Progenitor cell of endocrine pancreas (in vitro differentiated cells): ENCODE results near the gene FMN1. TPM values are rescaled to one million over a fixed set of nuclear protein-coding genes. Genes with fewer than 3 reads are reported as not detected.

ENCODE experiments used
- DNase-seq: peaks from one replicate; pipeline ENCODE4 v3.0.0; 2021; ENCODE audit warnings: low spot score; ENCODE audit not compliant: unreplicated experiment
- H3K27ac Mint-ChIP-seq: 2 replicates; pipeline ENCODE4 v1.8.0; 2021; ENCODE audit warnings: mild to moderate bottlenecking, moderate library complexity, mixed read lengths
- H3K27me3 Mint-ChIP-seq: 2 replicates; pipeline ENCODE4 v1.8.0; 2021; ENCODE audit warnings: mixed read lengths
- H3K36me3 Mint-ChIP-seq: 2 replicates; pipeline ENCODE4 v1.8.0; 2022; ENCODE audit warnings: mixed read lengths; ENCODE audit not compliant: insufficient read depth
- H3K4me1 Mint-ChIP-seq: 2 replicates; pipeline ENCODE4 v1.8.0; 2021; ENCODE audit warnings: low read depth, mixed read lengths
- H3K4me3 Mint-ChIP-seq: 2 replicates; pipeline ENCODE4 v1.8.0; 2021; ENCODE audit warnings: low read depth, mild to moderate bottlenecking, moderate library complexity, mixed read lengths
- H3K9me3 Mint-ChIP-seq: 2 replicates; pipeline ENCODE4 v1.8.0; 2021; ENCODE audit warnings: low read depth, mixed read lengths
- CTCF ChIP-seq: fragments of 200-600 bp; sonication (generic); IDR thresholded peaks from one replicate; pipeline ENCODE4 v1.5.0; 2021; ENCODE audit warnings: antibody characterized with exemption, mild to moderate bottlenecking; ENCODE audit not compliant: unreplicated experiment
- total RNA-seq: library from RNA; stranded (reverse); gene quantifications from 2 replicates; pipeline ENCODE4 v1.2.1, GENCODE V29; 2021

Gene FMN1
- total RNA-seq, 1 donor from 2014 or later = 0.41 TPM

DNA sequence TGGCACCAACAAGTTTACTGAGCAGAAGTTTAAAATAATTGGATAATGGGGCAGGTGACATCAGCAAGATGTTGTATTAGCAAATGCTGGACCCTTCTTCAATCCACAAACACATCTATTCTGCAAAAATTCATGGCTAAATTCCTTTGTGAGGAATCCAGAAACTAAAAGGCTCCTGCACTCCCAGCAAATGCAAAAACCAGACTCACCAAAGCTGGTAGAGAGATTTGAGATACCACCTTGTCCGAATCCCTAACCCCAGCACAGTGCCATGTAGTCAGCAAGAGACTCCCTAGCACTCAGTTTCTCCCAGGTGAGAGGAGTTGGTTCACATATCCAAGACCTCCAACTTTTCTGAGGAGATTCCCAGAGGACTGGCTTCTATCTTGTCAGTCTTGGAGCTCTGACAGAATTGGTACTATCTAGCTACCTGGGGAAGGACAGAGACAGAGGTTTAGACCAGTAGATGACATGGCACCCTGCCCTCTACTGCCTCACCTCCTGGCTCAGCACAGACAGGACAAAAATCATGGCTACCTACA lies 454.9 kb downstream of the FMN1 start:
- H3K36me3 Mint-ChIP-seq = no peaks in the 10 kb centered on the region
- peaks cover 22% of the 10 kb centered on the region for H3K9me3 Mint-ChIP-seq
- no peak overlapping the region for H3K27ac Mint-ChIP-seq
- H3K4me1 Mint-ChIP-seq = no peaks in the 10 kb centered on the region
- H3K4me3 Mint-ChIP-seq = no peak overlapping the region
- peaks cover 2% of the 10 kb centered on the region for H3K27me3 Mint-ChIP-seq
- no peak for DNase-seq
- no peak for TF ChIP-seq CTCF

DNA sequence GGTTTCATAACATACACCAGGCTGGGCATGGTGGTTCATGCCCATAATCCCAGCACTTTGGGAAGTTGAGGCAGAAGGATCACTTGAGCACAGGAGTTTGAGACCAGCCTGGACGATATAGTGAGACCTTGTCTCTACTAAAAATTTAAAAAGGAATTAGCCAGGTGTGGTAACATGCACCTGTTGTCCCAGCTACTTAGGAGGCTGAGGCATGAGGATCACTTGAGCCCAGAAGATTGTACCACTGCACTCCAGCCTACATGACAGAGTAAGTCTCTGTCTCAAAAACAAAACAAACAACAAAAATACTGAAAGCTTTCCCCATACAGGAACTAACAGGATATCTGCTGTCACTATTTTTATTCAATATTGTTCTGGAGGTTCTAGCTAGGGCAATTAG lies 455.8 kb downstream of the FMN1 start:
- H3K27me3 Mint-ChIP-seq = peaks cover 5% of the 10 kb centered on the region
- H3K36me3 Mint-ChIP-seq = no peaks in the 10 kb centered on the region
- DNase-seq = no peak
- H3K27ac Mint-ChIP-seq = no peak overlapping the region
- no peaks in the 10 kb centered on the region for H3K4me1 Mint-ChIP-seq
- peaks cover 22% of the 10 kb centered on the region for H3K9me3 Mint-ChIP-seq
- H3K4me3 Mint-ChIP-seq = no peak overlapping the region
- no peak for TF ChIP-seq CTCF

DNA sequence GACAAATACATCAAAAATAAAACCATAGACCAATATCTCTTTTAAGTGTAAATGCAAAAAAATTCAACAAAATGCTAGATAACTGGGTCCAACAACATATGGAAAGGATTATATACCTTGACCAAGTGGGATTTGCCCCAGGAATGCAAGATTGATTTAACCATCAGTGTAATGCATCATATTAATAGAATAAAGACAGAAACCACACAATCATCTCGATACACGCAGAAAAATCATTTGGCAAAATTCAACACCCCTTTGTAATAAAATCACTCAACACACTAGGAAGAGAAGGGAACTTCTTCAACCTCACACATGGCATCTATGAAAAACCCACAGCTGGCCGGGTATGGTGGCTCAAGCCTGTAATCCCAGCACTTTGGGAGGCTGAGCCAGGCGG lies 457.2 kb downstream of the FMN1 start:
- no peaks in the 10 kb centered on the region for H3K4me1 Mint-ChIP-seq
- no peaks in the 10 kb centered on the region for H3K36me3 Mint-ChIP-seq
- peaks cover 13% of the 10 kb centered on the region for H3K27me3 Mint-ChIP-seq
- H3K9me3 Mint-ChIP-seq = peaks cover 15% of the 10 kb centered on the region
- no peak overlapping the region for H3K4me3 Mint-ChIP-seq
- H3K27ac Mint-ChIP-seq = no peak overlapping the region
- DNase-seq = no peak
- TF ChIP-seq CTCF = no peak

DNA sequence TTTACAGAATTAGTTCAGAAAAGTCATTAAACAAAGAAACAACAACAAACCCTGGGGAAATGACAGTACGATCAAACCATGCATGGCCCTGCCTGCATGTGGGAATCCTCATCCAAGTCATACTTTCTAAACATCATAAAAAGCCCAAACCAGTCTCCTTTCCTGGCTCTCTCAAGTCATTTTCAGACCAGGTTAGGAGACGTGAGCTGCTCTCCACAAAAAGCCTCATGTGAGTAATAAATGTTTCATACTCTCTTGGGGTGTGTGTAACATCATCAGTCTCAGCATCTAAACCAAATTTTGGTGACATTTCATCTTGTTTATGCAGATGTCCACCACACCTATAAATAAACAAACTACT lies 457.8 kb downstream of the FMN1 start:
- no peaks in the 10 kb centered on the region for H3K36me3 Mint-ChIP-seq
- H3K27me3 Mint-ChIP-seq = peaks cover 19% of the 10 kb centered on the region
- TF ChIP-seq CTCF = no peak
- no peak overlapping the region for H3K4me3 Mint-ChIP-seq
- H3K9me3 Mint-ChIP-seq = peaks cover 11% of the 10 kb centered on the region
- no peak for DNase-seq
- no peak overlapping the region for H3K27ac Mint-ChIP-seq
- H3K4me1 Mint-ChIP-seq = no peaks in the 10 kb centered on the region

DNA sequence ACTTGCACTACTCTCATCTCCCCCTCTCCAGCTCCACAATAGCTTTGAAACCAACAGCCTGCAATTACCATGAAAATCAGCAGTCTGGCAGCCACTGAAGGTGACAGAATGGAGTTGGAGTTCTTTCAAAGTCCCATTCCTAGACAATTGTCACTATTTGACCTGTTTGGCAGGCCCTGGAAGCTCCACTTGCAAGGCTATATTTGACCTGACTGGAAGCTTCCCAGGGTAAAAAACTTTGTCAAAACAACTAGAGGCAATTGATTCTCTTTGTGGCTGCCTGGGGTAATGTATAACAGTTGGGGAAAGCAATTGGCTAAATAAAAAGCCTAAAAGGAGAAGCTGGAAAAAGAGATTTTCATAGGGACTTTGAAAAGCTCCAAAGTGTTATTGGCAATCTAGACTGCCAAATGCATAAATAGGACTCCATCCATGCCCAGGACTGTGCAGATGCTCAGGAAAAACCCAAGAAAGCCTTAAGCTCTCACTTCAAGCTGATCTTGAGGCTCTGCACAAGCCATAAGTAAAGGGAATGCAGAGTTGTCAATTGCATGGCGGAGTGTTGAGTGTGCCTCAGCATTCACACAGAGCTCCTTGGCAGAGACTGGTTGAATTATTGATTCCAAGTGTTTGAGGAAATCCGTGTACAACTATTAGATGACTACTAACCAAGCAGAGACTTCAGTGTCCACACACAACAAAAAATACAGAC lies 458.4 kb downstream of the FMN1 start:
- Mint-ChIP-seq H3K27ac (no peak overlapping the region), H3K9me3 (peaks cover 11% of the 10 kb centered on the region)

More for the DNA sequence above, 458.4 kb downstream of the FMN1 start:
- Mint-ChIP-seq H3K36me3 (no peaks in the 10 kb centered on the region), H3K4me3 (no peak overlapping the region), H3K27me3 (peaks cover 23% of the 10 kb centered on the region), H3K4me1 (no peaks in the 10 kb centered on the region)
- TF ChIP-seq CTCF = no peak
- DNase-seq = no peak
